HUDEP-2 (cell line): Measurements from ENCODE around the gene TKTL1.
"Not testable (repeated sequence)": the region's sequence is repeated elsewhere in the genome, so short reads cannot be mapped to it uniquely, and the experiment has no call there.

ENCODE experiments used
- DNase-seq, 76 experiments: peaks; one replicate each; lab custom pipeline; 2025; ENCODE audit not compliant: unreplicated experiment in 76 of 76; lab: John Stamatoyannopoulos, UW

Gene TKTL1, protein sequence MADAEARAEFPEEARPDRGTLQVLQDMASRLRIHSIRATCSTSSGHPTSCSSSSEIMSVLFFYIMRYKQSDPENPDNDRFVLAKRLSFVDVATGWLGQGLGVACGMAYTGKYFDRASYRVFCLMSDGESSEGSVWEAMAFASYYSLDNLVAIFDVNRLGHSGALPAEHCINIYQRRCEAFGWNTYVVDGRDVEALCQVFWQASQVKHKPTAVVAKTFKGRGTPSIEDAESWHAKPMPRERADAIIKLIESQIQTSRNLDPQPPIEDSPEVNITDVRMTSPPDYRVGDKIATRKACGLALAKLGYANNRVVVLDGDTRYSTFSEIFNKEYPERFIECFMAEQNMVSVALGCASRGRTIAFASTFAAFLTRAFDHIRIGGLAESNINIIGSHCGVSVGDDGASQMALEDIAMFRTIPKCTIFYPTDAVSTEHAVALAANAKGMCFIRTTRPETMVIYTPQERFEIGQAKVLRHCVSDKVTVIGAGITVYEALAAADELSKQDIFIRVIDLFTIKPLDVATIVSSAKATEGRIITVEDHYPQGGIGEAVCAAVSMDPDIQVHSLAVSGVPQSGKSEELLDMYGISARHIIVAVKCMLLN

DNA sequence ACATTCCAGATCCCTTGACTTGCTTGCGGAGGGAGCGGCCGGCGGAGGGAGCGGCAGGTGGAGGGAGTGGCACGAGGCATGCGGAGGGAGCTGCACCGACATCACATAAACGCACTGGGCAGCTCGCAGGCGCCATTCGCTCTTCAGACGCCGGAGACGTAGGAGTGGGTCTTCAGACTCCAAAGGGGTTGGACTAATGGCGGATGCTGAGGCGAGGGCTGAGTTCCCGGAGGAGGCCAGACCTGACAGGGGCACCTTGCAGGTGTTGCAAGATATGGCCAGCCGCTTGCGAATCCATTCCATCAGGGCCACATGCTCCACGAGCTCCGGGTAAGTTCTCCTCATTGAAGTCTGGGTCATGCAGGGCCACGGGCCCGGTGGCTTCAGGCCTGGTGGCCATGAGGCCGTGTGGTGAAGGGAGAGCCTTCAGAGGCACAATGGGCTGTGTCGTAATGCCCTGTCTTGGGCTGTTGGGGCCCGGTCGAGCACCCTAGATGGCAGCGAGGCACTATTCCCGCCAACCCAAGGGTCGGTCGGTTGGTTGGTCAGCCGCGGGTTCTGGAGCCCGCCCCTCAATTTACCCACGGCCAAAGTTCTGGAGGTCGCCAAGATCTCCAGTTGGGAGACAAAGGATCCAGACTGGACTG lies at the start of gene TKTL1:
TKTL1 (plus strand) TSS at position 132 of the 647 bp plus-strand sequence; CDS start at position 197, 65 bp downstream.
- no peak for DNase-seq

DNA sequence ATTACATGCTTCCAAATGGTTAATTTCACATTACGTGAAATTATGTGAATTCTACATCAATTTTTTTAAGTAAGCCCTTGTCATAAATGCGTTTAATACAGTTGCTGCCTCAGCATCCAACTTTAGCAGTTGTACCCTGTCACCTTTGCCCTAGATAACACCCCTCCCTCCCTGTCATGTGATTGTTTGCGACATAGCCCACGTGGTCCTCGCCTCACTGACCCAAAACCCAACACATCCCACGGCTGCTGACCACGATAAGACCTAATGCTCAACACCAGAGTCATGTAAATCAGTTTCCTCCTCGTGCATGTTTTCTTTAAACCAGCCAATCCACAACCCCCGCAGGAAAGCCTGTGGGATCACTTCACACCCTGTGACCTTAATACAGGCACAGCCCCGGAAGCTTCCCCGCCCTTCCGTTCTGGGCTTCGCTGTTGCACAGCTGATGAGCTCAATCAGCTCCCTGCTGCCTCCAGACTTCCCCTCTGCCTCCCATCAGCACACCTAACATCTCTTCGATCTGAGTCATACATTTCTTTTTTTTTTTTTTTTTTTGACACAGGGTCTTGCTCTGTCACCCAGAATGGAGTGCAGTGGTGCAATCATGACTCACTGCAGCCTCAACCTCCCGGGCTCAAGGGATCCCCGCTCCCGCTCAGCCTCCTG lies 48.1 kb upstream of the TKTL1 start:
- DNase-seq = not testable (repeated sequence)

DNA sequence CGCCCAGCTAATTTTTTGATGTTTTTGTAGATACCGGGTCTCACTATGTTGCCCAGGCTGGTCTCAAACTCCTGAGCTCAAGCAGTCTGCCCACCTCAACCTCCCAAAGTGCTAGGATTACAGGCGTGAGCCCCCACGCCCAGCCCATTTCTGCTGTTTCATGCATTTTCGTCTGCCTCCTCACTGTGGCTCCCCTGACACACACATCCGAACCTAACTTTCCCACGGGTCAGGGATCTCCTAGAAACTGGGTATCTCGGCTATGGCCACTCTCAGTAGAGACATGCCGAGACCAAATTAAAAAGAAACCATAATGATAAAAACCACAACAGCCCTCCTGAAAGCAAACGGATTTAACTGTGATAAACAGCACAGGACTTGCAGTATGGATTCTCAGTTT lies 47.5 kb upstream of the TKTL1 start:
- DNase-seq = not testable (repeated sequence)

DNA sequence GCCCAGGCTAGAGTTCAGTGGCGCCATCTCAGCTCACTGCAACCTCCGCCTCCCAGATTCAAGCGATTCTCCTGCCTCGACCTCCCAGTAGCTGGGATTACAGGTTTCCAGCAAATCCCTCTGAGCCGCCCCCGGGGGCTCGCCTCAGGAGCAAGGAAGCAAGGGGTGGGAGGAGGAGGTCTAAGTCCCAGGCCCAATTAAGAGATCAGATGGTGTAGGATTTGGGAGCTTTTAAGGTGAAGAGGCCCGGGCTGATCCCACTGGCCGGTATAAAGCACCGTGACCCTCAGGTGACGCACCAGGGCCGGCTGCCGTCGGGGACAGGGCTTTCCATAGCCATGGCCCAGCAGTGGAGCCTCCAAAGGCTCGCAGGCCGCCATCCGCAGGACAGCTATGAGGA lies 38.3 kb upstream of the TKTL1 start, which contains the start of gene OPN1MW3:
OPN1MW3 (plus strand) TSS at position 301 of the 400 bp plus-strand sequence; CDS start at position 339, 38 bp downstream.
- DNase-seq = not testable (repeated sequence)

DNA sequence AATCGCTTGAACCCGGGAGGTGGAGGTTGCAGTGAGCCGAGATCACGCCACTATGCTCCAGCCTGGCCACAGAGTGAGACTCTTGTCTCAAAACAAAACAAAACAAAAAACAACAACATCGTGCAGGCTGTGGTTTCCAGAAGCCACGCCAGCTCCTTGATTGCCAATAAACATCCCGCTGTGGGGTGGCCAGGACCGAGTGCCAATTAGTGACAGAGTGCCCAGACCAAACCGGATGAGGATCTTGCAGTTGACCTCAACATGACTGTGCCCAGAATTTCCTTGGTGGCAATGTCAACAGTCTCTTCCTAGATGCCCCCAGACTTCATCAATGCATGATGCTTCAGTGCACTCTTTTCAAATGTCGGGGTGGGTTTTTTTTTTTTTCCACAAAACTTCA lies 36.9 kb upstream of the TKTL1 start:
- not testable (repeated sequence) for DNase-seq

DNA sequence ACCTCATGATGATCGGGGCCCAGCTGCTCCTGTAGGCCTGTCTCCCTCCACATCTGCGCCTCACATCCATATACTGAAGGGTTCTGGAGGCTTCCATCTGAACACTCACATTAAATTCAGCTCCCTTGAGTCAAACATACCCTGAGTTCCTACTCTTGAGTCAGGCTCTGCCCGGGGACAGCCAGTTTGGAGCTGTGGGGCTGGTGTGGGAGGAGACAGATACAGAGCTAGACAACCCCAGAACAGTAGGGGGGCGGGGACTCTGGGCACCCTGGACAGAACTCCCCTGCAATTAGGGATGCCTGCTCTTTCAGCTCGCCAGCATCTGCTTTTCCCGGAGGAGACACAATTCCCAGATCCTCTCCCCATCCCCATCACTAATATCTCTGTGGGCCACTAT lies 32.5 kb upstream of the TKTL1 start:
- not testable (repeated sequence) for DNase-seq

DNA sequence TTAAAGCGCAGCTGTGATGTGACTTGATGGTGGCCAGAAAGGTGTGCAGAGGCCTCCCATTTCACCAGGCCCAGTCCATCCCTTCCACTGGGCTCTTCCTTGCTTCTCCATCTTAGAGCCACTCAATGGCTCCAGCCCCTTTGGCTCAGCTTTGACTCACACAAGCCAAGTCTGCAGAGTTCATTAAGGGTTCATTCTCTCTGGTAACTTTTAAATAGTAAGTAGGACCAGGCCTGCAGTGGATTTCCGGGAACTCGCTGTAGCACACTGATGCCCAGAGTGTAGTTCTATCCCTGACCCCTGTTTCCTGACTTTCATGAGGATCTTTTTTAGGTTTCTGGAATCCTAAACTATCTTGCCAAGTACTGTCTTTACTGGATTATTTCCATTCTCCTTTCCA lies 26.4 kb upstream of the TKTL1 start:
- not testable (repeated sequence) for DNase-seq

DNA sequence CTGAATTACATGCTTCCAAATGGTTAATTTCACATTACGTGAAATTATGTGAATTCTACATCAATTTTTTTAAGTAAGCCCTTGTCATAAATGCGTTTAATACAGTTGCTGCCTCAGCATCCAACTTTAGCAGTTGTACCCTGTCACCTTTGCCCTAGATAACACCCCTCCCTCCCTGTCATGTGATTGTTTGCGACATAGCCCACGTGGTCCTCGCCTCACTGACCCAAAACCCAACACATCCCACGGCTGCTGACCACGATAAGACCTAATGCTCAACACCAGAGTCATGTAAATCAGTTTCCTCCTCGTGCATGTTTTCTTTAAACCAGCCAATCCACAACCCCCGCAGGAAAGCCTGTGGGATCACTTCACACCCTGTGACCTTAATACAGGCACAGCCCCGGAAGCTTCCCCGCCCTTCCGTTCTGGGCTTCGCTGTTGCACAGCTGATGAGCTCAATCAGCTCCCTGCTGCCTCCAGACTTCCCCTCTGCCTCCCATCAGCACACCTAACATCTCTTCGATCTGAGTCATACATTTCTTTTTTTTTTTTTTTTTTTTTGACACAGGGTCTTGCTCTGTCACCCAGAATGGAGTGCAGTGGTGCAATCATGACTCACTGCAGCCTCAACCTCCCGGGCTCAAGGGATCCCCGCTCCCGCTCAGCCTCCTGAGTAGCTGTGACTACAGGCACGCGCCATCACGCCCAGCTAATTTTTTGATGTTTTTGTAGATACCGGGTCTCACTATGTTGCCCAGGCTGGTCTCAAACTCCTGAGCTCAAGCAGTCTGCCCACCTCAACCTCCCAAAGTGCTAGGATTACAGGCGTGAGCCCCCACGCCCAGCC lies 10.9 kb upstream of the TKTL1 start:
- DNase-seq = not testable (repeated sequence)

DNA sequence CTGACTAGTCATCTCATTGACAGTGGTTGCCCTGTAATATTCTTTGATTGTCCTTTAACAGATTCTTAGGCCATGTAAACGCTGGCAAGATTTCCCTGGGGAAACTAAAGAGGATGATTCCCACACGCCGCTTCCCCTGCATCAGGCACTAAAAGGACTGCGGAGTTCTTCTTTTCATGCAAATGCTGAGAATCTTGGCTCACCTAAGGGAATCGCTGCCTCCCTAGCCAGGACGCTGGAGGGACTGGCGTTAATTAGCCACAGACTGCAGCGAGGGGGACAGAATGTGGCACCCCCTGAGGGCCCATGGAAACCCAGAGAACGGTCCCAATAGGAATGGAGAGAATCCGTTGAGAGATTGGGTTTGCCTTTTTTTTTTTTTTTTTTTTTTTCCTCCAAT lies 9.2 kb upstream of the TKTL1 start:
- DNase-seq = not testable (repeated sequence)

DNA sequence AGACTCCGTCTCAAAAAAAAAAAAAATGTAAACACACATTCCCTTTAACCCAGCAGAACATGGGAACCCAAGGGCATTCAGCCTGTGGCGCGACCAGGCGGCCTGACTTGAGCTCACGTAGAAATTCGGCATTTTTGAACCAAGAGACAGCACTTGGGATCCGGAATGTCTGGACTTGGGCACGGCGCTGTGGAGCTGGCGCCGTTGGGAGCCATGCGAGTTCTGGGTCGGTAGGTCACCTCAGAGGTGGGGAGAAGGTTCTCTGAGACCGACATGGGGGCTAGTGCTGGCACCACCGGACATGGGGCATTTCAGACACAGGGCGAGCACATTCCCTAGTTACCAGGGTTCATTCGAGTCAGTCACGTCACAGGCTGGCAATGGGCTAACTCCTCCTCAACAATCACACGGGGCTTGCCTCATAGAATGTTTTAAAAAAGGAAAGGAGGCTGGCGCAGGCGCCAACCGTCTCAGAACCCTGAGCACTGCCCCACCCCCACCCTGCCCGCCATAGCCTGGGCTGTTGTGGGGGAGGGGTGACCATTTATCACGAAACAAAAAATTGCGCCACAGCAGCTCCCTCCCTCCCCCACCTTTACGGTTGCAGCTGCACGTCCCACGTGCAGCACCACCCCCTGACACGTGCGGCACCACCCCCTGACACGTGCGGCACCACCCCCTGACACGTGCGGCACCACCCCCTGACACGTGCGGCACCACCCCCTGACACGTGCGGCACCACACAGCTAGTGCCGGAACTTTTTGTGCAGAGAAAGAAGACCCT lies 612 bp upstream of the TKTL1 start, which contains the start of gene TEX28:
TEX28 (minus strand) TSS at position 334 of the 784 bp plus-strand sequence. CDS start 3,007 bp downstream, outside the sequence.
- no peak for DNase-seq

DNA sequence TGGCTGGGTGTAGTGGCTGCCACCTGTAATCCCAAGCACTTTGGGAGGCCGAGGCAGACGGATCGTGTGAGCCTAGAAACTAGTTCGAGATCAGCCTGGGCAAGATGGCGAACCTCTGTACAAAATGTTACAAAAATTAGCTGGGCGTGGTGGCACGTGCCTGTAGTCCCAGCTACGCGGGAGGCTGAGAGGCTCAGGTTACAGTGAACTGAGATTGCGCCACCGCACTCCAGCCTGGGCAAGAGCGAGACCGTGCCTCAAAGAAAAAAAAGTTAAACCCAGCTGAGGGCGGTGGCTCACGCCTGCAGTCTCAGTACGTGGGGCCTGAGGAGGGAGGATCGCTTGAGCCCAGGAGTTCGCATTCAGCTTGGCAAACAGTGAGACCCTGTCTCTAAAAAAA lies 1.1 kb downstream of the TKTL1 start:
- DNase-seq = no peak

DNA sequence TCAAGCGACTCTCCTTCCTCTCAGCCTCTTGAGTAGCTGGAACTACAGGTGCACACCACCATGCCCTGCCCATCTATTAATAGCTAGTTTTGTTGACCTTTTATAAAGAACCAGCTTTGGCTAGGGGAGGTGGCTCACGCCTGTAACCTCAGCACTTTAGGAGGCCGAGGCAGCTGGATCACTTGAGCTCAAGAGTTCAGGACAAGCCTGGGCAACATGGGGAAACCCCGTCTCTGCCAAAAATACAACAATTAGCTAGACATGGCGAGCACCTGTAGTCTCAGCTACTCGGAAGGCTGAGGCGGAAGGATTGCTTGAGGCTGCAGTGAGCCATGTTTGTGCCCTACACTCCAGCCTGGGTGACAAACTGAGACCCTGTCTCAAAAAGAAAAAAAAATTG lies 2.7 kb downstream of the TKTL1 start:
- DNase-seq = no peak

DNA sequence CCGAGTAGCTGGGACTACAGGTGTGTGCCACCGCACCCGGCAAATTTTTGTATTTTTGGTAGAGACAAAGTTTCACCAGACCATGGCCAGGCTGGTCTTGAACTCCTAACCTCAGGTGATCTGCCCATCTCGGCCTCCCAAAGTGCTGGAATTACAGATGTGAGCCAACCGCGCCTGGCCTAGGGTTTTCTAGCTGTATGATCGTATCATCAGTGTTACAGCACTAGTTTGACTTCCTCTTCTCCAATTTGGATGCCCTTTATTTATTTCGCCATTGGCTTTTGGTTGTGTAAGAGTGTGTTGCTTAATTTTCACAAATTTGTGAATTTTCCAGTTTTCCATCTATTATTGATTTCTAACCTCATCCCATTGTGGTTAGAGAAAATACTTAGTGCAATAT lies 5.2 kb downstream of the TKTL1 start:
- DNase-seq = no peak

DNA sequence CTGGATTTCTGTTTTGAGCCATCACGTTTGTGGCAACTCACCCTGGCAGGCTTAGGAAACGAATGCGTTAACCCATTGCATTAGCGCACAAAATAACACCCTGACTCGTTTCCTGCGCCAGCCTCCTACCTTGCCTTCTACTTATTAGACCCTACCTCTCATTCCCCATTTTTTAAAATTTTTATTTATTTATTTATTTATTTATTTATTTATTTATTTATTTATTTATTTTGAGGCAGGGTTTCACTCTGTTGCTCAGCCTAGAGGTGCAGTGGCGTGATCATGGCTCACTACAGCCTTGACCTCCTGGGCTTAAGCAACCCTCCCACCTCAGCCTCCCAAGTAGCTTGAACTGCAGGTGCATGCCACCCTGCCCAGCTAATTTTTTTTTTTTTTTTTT lies 7.4 kb downstream of the TKTL1 start:
- DNase-seq = not testable (repeated sequence)

DNA sequence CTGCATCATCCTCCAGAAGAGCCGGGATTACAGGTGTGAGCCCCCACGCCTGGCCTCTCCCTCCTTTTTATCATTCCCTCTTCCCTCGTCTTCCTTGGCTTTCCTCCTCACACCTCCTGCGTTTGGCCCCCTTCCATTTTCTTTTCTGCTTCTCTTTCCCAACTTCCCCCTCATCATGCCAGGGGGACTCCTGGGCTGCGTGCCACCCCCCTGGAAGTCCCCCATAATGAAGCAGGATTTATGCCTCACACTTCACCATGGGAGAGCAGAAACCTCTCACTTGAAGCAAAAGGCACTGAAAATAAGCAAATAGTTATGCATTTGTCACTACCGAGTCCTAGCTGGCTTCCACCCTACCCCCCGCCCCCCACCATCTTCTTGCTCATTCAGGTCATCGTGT lies 7.9 kb downstream of the TKTL1 start:
- DNase-seq = no peak

DNA sequence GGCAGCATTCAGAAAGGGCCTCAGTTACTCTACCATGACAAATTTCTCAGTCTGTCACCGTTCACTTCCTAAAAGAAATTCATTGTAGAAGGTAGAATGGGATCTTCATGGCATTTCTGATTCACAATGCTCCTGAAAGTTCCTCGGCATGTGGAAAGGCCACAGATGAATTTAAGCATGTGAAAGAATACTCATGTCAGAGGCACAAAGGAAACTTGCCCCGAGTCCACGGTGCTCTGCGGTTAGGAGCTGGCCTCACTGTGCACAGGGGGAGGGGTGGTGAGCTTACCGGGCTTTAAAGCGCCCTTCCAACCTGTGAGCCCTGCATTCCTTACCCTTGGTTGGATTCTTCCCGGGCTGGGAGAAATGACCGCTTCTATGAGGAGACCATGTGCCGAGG lies 9.3 kb downstream of the TKTL1 start:
- no peak for DNase-seq

DNA sequence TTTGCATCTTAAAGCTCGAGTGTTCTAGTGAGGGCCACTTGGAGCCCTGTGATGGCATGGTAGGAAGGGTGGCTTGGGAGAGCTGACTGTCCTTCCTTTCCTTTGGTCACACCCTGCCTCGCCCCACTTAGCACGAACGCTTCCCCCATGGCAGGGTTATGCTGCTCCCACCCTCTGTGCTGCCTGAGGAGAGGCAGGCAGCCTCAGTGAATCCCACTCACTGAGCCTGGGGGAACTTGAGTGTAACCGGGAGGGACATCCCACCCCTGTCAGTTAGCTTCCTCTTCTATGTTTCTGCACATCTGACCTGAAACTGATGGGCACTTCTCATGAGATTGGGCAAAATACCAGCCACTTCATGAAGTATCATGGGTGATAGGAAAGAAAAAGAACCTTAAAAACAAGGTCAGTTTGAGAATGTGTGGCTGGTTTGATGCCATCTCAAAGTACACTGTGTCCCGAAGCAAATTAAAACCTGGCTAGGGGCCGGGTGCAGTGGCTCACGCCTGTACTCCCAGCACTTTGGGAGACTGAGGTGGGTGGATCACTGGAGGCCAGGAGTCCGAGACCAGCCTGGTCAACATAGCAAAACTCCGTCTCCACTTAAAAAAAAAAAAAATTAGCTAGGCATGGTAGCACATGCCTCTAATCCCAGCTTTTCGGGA lies 10.1 kb downstream of the TKTL1 start:
- no peak for DNase-seq

DNA sequence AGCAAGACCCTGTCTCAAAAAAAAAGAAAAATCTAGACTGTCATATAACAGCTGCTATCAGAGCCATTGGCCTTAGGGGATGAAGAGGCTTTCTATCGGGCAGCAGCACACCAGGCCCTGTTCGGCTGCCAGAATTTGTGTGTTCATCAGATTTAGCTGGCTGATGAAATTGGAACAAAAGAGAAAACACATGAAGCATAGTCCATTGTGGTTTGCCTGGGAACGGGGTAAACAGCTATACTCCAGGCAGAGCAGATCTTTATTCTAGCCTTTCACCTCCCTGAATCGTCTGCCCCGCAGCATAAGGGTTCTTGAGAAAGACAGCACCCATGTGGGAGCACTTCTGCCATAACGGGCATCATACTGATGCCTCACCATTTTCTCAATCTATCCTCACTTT lies 11.6 kb downstream of the TKTL1 start:
- no peak for DNase-seq
